Hepatic stellate cell (primary cell): Measurements from ENCODE around the gene ZNF688.
"Not testable (repeated sequence)": the region's sequence is repeated elsewhere in the genome, so short reads cannot be mapped to it uniquely, and the experiment has no call there.

ENCODE experiments used
- DNase-seq: peaks from one replicate; pipeline ENCODE4 v3.0.0; 2011; ENCODE audit warnings: low spot score

Gene ZNF688

GRCh38 chr16:30557707-30557956 lies 13.9 kb downstream of the ZNF688 start:
- DNase-seq: no peak

GRCh38 chr16:30556125-30556473 lies 15.4 kb downstream of the ZNF688 start:
- DNase-seq: no peak

GRCh38 chr16:30555315-30556124 lies 16.0 kb downstream of the ZNF688 start:
- no peak for DNase-seq

- no peak for DNase-seq
These were observed 16.8 kb downstream of the ZNF688 start for GRCh38 chr16:30554557-30555314.

- no peak for DNase-seq
These were observed 18.1 kb downstream of the ZNF688 start for GRCh38 chr16:30553393-30553899.

GRCh38 chr16:30552956-30553355 lies 18.6 kb downstream of the ZNF688 start:
- no peak for DNase-seq

GRCh38 chr16:30551781-30552180 lies 19.7 kb downstream of the ZNF688 start:
- no peak for DNase-seq

GRCh38 chr16:30548416-30549253 lies 22.9 kb downstream of the ZNF688 start:
- DNase-seq: no peak

- no peak for DNase-seq
These were observed 25.4 kb downstream of the ZNF688 start for GRCh38 chr16:30546115-30546514.

GRCh38 chr16:30543067-30543466 lies 28.4 kb downstream of the ZNF688 start:
- no peak for DNase-seq

- peak; percentile 84 for DNase-seq
These were observed 29.8 kb downstream of the ZNF688 start for GRCh38 chr16:30541502-30542329.

GRCh38 chr16:30540916-30541464 lies 30.5 kb downstream of the ZNF688 start:
- DNase-seq: not testable (repeated sequence)

- DNase-seq: not testable (repeated sequence)
These were observed 31.5 kb downstream of the ZNF688 start for GRCh38 chr16:30539986-30540526.

GRCh38 chr16:30539000-30539964 lies 32.2 kb downstream of the ZNF688 start:
- DNase-seq: no peak

GRCh38 chr16:30536391-30537024 lies 35.0 kb downstream of the ZNF688 start:
- DNase-seq: not testable (repeated sequence)

- DNase-seq: peak; percentile 75
These were observed 35.7 kb downstream of the ZNF688 start for GRCh38 chr16:30535777-30536190.

- DNase-seq: no peak
These were observed 36.3 kb downstream of the ZNF688 start for GRCh38 chr16:30535106-30535776.

GRCh38 chr16:30534368-30535105 lies 37.0 kb downstream of the ZNF688 start, which contains the start of gene ZNF747:
TSS of gene ZNF747 (minus strand) at chr16:30534858. CDS start at chr16:30534679, 179 bp downstream.
- DNase-seq: peak; percentile 82
